ENCODE data around the gene CD302. TPM values are rescaled to one million over a fixed set of nuclear protein-coding genes. Genes with fewer than 3 reads are reported as not detected.
"Not testable (repeated sequence)": the region's sequence is repeated elsewhere in the genome, so short reads cannot be mapped to it uniquely, and the experiment has no call there.

CD302 gene
- total and polyA plus RNA-seq, 12 donors: 7.4 to 118 (median 37.4) TPM

DNA sequence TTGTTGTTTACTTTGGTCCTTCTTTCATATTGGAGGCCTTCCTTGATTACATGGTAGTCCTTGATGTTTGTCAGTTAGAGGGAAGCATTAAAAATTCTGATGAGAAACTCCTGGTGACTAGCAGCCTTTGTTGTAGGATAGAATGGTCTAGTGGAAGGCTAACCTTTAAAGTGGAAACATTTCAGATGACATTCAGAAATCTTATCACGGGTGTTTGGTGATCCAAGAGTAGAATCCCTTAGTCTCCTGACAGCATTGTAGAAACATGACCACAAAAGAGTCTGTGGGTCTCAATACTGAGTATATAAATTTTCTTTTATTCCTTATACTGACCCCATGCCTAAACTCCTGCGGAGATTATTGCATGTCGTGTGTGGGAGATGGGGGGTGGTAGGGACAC, 72.3 kb downstream of the CD302 start:
- Histone ChIP-seq H3K27me3 (no peaks in the 10 kb centered on the region), H3K9me3 (replicated peaks in 1 of 3) (no peaks in the 10 kb centered on the region)
- WGBS, 4 donors: 85 to 87% (median 86%) methylated on average over 3 of the region's 3 CpGs

DNA sequence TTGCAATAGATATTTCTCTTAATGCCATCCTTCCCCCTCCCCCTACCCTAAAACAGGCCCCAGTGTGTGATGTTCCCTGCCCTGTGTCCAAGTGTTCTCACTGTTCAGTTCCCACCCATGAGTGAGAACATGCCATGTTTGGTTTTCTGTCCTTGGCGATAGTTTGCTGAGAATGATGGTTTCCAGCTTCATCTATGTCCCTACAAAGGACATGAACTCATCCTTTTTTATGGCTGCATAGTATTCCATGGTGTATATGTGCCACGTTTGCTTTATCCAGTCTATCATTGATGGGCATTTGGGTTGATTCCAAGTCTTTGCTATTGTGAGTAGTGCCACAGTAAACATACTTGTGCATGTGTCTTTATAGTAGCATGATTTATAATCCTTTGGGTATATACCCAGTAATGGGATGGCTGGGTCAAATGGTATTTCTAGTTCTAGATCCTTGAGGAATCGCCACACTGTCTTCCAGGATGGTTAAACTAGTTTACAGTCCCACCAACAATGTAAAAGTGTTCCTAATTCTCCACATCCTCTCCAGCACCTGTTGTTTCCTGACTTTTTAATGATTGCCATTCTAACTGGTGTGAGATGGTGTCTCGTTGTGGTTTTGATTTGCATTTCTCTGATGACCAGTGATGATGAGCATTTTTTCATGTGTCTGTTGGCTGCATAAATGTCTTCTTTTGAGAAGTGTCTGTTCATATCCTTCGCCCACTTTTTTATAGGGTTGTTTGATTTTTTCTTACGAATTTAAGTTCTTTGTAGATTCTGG, 73.0 kb downstream of the CD302 start:
- DNase-seq; intact Hi-C loops (cut with DNase I); H3K4me3 ChIP-seq; H3K27me3 ChIP-seq; H3K36me3 ChIP-seq (replicated peaks in 1 of 2); H3K9me3 ChIP-seq (replicated peaks in 1 of 3); H3K27ac ChIP-seq: not testable (repeated sequence)
- WGBS, 4 donors: 80 to 97% (median 88%) methylated on average over 5 to 6 of the region's 6 CpGs
- peaks cover 0 to 43% of the 10 kb centered on the region in 2 donors for H3K4me1 ChIP-seq (replicated peaks in 1 of 2)

More for the DNA sequence above, 72.3 kb downstream of the CD302 start:
- TF ChIP-seq POLR2A (IDR thresholded peaks at IDR 0.05): no peak
- Histone ChIP-seq H3K4me1 (replicated peaks in 1 of 2) (peaks cover 0 to 43% of the 10 kb centered on the region in 2 donors), H3K36me3 (replicated peaks in 1 of 2) (peaks cover 0 to 14% of the 10 kb centered on the region in 2 donors), H3K4me3 (no peak overlapping the region), H3K27ac (no peak overlapping the region)
- DNase-seq: no peak
- intact Hi-C loops (cut with DNase I): no loop called here

DNA sequence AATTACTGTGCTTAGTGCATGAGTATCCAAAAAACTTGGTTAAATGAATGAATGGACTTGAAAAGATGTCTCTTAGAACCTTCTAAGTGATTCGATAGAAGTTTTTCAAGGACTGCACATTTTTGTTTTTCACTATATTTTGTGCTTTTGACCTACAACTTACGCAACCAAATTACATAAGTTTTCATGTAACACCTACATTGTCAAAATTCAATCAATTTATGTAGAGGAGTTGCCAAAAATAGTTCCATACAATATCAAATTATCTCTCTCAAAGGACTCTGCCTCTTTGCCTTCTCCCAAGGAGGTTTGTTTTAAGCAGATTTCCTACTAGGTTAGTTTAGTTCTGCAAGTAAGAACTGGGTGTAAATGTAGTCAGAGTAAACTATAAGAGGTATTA, 75.4 kb downstream of the CD302 start:
- 75 to 80% (median 78%) methylated on average over 2 of the region's 2 CpGs for WGBS, 4 donors
- Histone ChIP-seq H3K27me3 (no peaks in the 10 kb centered on the region), H3K4me1 (replicated peaks in 1 of 2) (peaks cover 5 to 39% of the 10 kb centered on the region in 2 donors), H3K27ac (no peak overlapping the region), H3K4me3 (no peak overlapping the region), H3K36me3 (replicated peaks in 1 of 2) (no peaks in the 10 kb centered on the region), H3K9me3 (replicated peaks in 1 of 3) (no peaks in the 10 kb centered on the region)
- DNase-seq: no peak
- intact Hi-C loops (cut with DNase I): no loop called here
- TF ChIP-seq, protein P1, sequence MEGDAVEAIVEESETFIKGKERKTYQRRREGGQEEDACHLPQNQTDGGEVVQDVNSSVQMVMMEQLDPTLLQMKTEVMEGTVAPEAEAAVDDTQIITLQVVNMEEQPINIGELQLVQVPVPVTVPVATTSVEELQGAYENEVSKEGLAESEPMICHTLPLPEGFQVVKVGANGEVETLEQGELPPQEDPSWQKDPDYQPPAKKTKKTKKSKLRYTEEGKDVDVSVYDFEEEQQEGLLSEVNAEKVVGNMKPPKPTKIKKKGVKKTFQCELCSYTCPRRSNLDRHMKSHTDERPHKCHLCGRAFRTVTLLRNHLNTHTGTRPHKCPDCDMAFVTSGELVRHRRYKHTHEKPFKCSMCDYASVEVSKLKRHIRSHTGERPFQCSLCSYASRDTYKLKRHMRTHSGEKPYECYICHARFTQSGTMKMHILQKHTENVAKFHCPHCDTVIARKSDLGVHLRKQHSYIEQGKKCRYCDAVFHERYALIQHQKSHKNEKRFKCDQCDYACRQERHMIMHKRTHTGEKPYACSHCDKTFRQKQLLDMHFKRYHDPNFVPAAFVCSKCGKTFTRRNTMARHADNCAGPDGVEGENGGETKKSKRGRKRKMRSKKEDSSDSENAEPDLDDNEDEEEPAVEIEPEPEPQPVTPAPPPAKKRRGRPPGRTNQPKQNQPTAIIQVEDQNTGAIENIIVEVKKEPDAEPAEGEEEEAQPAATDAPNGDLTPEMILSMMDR (IDR thresholded peaks at IDR 0.05): no peak
- no peak for TF ChIP-seq POLR2A (IDR thresholded peaks at IDR 0.05)

DNA sequence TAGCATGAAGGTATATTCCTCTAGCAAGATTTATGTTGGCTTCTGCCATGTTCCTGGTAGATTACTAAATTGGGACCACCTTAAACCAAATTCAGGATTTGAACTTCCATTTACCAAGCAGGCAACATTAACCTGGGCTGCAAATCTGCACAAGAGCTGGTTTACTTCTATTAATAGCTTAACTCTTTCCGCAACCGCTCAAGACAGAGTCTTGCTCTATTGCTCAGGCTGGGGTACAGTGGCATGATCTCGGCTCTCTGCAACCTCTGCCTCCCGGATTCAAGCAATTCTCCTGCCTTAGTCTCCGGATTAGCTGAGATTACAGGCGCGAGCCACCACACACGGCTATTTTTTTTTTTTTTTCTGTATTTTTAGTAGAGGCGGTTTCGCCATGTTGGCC, 77.3 kb downstream of the CD302 start:
- no peak for TF ChIP-seq POLR2A (IDR thresholded peaks at IDR 0.05)
- TF ChIP-seq, protein P1 (IDR thresholded peaks at IDR 0.05): no peak
- Histone ChIP-seq H3K4me1 (replicated peaks in 1 of 2) (peaks cover 17 to 51% of the 10 kb centered on the region in 2 donors), H3K4me3 (no peak overlapping the region), H3K9me3 (replicated peaks in 1 of 3) (no peaks in the 10 kb centered on the region), H3K36me3 (replicated peaks in 1 of 2) (peaks cover 0 to 8% of the 10 kb centered on the region in 2 donors), H3K27me3 (no peaks in the 10 kb centered on the region), H3K27ac (no peak overlapping the region)
- DNase-seq: no peak
- intact Hi-C loops (cut with DNase I): no loop called here
- WGBS, 4 donors: 95 to 98% (median 96%) methylated on average over 10 of the region's 10 CpGs

Other genes with a start within 250 kb of the CD302 start
- gene BAZ2B, start 181.7 kb downstream of the CD302 start, total RNA-seq: 100 to 1,000 TPM in 4 of 9 donors, 10 to 100 TPM in 5; 44.0 to 137 (median 79.9) TPM
- gene BAZ2B, start 181.7 kb downstream of the CD302 start, polyA plus RNA-seq: 10 to 100 TPM; 18.9 to 61.8 (median 38.8) TPM
- gene MARCHF7, start 85.7 kb downstream of the CD302 start, total RNA-seq: 100 to 1,000 TPM in 1 of 9 donors, 10 to 100 TPM in 8; 53.1 to 105 (median 65.9) TPM
- 100 to 1,000 TPM in 1 of 3 donors, 10 to 100 TPM in 2; 15.6 to 109 (median 19.3) TPM for gene MARCHF7, start 85.7 kb downstream of the CD302 start, polyA plus RNA-seq
- 1 to 10 TPM; 1.6 to 7.9 (median 4.5) TPM for gene LY75, start 106.5 kb upstream of the CD302 start, total RNA-seq
- gene LY75, start 106.5 kb upstream of the CD302 start, polyA plus RNA-seq: 1 to 10 TPM in 1 of 3 donors, under 1 TPM in 2; 0.57 to 3.7 (median 0.80) TPM